ENCODE measurements around the gene PCAT6.

DNA sequence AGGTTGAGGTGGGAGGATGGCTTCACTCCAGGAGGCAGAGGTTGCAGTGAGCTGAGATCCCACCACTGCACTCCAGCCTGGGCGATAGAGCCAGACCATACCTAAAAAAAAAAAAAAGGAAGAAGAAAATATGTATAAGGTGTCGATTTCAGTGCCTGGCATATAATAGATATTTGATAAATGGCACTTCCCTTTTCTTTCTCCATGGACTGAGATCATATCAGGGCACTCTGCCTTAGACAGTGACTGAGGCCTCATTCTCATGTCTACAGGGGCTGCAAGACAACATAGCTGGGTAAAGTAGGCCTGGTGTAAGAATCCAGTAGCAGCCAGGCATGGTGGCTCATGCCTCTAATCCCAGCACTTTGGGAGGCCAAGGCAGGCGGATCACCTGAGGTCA lies 21.2 kb downstream of the PCAT6 start:
- no peak for TF ChIP-seq CTCF (IDR thresholded peaks at IDR 0.05 in 8 of 11, conservative IDR thresholded peaks at IDR 0.05 in 3 of 11)
- TF ChIP-seq POLR2AphosphoS5 (IDR thresholded peaks at IDR 0.05): no peak
- no peak for TF ChIP-seq POLR2A (IDR thresholded peaks at IDR 0.05)

All from spleen (tissue), 7 donors.